RWPE1 (cell line): Measurements from ENCODE around the gene RABEP2.

Experiments used
- CTCF ChIA-PET: fragments of 350-600 bp; sonication (Branson Sonifier 250); formaldehyde crosslinking; extraction: SDS; loops from one replicate; lab custom pipeline; 2021; lab: Yijun Ruan, JAX
- POLR2A ChIA-PET: fragments of 400-600 bp; formaldehyde crosslinking; extraction: SDS; loops from one replicate; lab custom pipeline; 2020; ENCODE audit warnings: antibody characterized with exemption; ENCODE audit not compliant: low non-redundant PET; lab: Yijun Ruan, JAX
- DNase-seq: peaks from one replicate; pipeline ENCODE4 v3.0.0; 2012; ENCODE audit warnings: low spot score
- H3K27ac ChIP-seq: fragments of 450-650 bp; 2 replicates; pipeline ENCODE4 v1.5.1; 2017
- TF ChIP-seq, protein P1 (sequence below): fragments of 450-650 bp; conservative IDR thresholded peaks from 2 replicates; pipeline ENCODE4 v1.5.1; 2017; ENCODE audit warnings: low read depth, mild to moderate bottlenecking

The RABEP2 gene

DNA sequence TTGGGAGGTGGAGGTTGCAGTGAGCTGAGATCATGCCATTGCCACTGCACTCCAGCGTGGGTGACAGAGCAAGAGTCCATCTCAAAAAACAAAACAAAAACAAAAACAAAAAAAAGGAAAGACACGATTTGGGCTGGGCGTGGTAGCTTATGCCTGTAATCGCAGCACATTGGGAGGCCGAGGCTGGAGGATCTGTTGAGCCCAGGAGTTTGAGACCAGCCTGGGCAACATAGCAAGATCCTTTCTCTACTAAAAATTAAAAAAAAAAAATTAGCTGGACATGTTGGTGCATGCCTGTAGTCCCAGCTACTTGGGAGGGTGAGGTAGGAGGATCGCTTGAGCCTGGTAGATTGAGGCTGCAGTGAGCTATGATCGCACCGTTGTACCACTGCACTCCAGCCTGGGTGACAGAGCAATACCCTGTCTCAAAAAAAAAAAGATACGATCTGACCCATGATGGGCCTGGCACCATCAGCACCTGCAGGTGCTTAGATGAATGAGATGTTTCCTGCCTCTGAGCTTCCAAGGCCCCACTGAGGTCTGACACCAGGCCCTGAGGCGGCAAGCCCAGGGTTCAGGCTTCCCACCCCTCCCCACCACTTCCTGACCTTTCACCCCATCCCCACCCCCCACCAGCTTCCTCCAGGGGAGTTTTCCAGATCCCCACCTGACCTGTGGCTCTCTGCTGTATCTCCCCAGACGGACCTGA, 25.0 kb downstream of the RABEP2 start:
- no peak overlapping the region for H3K27ac ChIP-seq
- DNase-seq = no peak
- CTCF ChIA-PET = interaction anchor here (0.6 kb wide), 1 partner anchor 19 kb away, joined by 3 read pairs; no protein-coding TSS in a partner anchor
- TF ChIP-seq, protein P1, sequence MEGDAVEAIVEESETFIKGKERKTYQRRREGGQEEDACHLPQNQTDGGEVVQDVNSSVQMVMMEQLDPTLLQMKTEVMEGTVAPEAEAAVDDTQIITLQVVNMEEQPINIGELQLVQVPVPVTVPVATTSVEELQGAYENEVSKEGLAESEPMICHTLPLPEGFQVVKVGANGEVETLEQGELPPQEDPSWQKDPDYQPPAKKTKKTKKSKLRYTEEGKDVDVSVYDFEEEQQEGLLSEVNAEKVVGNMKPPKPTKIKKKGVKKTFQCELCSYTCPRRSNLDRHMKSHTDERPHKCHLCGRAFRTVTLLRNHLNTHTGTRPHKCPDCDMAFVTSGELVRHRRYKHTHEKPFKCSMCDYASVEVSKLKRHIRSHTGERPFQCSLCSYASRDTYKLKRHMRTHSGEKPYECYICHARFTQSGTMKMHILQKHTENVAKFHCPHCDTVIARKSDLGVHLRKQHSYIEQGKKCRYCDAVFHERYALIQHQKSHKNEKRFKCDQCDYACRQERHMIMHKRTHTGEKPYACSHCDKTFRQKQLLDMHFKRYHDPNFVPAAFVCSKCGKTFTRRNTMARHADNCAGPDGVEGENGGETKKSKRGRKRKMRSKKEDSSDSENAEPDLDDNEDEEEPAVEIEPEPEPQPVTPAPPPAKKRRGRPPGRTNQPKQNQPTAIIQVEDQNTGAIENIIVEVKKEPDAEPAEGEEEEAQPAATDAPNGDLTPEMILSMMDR = no peak
- POLR2A ChIA-PET = no interaction called here

GRCh38 chr16:28898942-28899341, 26.1 kb downstream of the RABEP2 start:
- TF ChIP-seq, protein P1 = no peak
- CTCF ChIA-PET = no interaction called here
- no peak overlapping the region for H3K27ac ChIP-seq
- POLR2A ChIA-PET = no interaction called here
- DNase-seq = no peak

DNA sequence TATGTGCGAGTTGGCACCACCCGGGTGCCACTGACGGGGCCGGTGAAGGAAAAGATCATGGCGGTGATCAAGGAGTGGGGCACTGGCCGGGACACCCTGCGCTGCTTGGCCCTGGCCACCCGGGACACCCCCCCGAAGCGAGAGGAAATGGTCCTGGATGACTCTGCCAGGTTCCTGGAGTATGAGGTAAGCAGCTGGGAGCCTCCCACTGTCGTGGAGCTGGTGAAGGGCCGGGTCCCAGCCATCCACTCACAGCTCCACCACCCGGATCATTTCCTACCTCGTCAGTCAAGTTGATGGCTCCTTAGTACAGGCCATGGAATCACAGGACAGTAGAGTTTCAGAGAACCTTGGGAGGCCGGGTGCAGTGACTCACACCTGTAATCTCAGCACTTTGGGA, 26.8 kb downstream of the RABEP2 start:
- TF ChIP-seq, protein P1 = no peak
- ChIA-PET CTCF (no interaction called here), POLR2A (no interaction called here)
- no peak overlapping the region for H3K27ac ChIP-seq
- DNase-seq = no peak

DNA sequence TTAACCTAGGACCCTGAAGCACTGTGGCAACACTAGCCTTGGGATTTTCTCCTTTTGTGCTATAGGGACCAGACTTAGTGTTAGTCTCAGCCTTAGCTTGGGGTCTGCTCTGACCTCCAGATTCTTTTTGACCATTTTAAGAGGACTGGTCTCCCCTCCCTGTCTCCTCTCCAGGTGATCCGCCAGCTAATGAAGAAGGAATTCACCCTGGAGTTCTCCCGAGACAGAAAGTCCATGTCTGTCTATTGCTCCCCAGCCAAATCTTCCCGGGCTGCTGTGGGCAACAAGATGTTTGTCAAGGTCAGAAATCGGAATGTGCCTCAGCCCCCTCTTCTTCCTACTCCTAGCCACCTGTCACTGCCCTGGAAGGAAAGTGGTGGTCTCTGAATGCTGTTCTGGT, 27.2 kb downstream of the RABEP2 start:
- H3K27ac ChIP-seq = no peak overlapping the region
- no peak for DNase-seq
- TF ChIP-seq, protein P1 = no peak
- ChIA-PET POLR2A (no interaction called here), CTCF (no interaction called here)

DNA sequence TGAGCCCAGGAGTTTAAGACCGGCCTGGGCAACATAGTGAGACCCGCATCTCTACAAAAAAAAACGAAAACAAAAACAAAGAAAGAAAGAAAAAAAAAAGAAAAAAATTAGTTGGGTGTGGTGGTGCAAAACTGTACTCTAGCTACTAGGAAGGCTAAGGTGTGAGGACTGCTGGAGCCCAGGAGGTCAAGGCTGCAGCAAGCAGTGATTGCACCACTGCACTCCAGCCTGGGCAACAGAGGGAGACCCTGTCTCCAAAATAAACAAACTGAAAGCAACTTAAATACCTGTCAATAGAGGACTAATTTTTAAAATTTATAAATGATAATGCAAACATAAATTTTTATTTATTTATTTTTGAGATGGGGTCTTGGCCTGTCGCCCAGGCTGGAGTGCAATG, 29.4 kb downstream of the RABEP2 start:
- ChIA-PET CTCF (no interaction called here), POLR2A (no interaction called here)
- no peak for DNase-seq
- TF ChIP-seq, protein P1 = no peak
- H3K27ac ChIP-seq = no peak overlapping the region

DNA sequence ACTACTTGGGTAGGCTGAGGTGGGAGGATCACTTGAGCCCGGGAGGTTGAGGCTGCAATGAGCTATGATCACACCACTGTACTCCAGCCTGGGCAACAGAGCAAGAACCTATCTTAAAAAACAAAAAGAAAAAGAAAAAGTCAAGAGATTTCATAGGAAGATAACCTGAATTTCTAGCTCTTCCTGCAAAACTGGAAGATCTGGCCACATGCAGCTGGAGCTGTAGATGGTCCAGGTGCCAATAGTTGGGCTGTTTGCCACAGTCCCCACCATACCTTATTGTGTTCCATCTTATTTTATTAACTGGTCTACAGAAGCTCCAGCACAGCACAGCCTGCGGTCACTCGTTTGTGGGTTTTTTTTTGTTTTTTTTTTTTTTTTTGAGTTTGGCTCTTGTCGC, 31.7 kb downstream of the RABEP2 start:
- no peak overlapping the region for H3K27ac ChIP-seq
- ChIA-PET CTCF (interaction anchor here (0.6 kb wide), 2 partner anchors 52 to 81 kb away, joined by 3 to 4 read pairs; no protein-coding TSS in a partner anchor), POLR2A (no interaction called here)
- no peak for DNase-seq
- TF ChIP-seq, protein P1 = no peak
